HepG2 (cell line): Measurements from ENCODE around the gene PKP4. TPM values are rescaled to one million over a fixed set of nuclear protein-coding genes. Genes with fewer than 3 reads are reported as not detected.

Source experiments
- ATAC-seq: fragments of 200-7000 bp; cut with Tn5 transposase; 3 replicates; pipeline ENCODE4 v1.9.1; 2020; ENCODE audit warnings: mild to moderate bottlenecking, moderate library complexity
- BruUV-seq: library from RNA; stranded (reverse); fragments of 400-500 nt; replicated peaks from 2 replicates; lab custom pipeline; 2021; lab: Mats Ljungman, UMichigan
- CTCF ChIA-PET: fragments of 300-600 bp; formaldehyde crosslinking; extraction: SDS; loops from one replicate; lab custom pipeline; 2021; ENCODE audit warnings: low total read pairs, inconsistent platforms, low intra/inter-chr PET ratio; lab: Yijun Ruan, JAX
- POLR2A ChIA-PET: fragments of 350-600 bp; sonication (Branson Sonifier 250); formaldehyde crosslinking; loops from one replicate; lab custom pipeline; 2020; ENCODE audit warnings: antibody characterized with exemption, inconsistent platforms; lab: Yijun Ruan, JAX
- DNase-seq: peaks from one replicate; pipeline ENCODE4 v3.0.0-alpha.2; 2015; ENCODE audit warnings: low spot score
- FAIRE-seq: peaks from 3 replicates; lab custom pipeline; 2011; peaks lifted over from hg19 to GRCh38; lab: Jason Lieb, UNC
- H2AFZ ChIP-seq: one replicate; pipeline ENCODE4 v1.6.1; 2011; ENCODE audit warnings: low read length, inconsistent platforms
- H3K27ac ChIP-seq: fragments of 300-600 bp; 3 replicates; pipeline ENCODE4 v1.8.0; 2011; ENCODE audit warnings: mixed run types, mild to moderate bottlenecking, mixed read lengths, low read length, inconsistent platforms; ENCODE audit not compliant: insufficient read depth; ENCODE audit errors: extremely low read length
- H3K27me3 ChIP-seq, 2 experiments: fragments of 200-600 bp in 1 of 2; 2 replicates in 1 of 2; 3 replicates in 1 of 2; pipeline versions ENCODE4 v1.6.0 to v1.8.0; 2011; ENCODE audit warnings: low read length in 2 of 2, mild to moderate bottlenecking in 2 of 2, moderate library complexity in 2 of 2, inconsistent platforms in 1 of 2; ENCODE audit not compliant: insufficient read depth in 2 of 2, control insufficient read depth in 1 of 2
- H3K36me3 ChIP-seq, 2 experiments: fragments of 200-600 bp in 1 of 2; replicated peaks in 1 of 2; 2 replicates in 1 of 2; 3 replicates in 1 of 2; pipeline versions ENCODE4 v1.5.1 to v1.8.0; 2011; ENCODE audit warnings: low read length in 2 of 2, inconsistent platforms in 1 of 2; ENCODE audit not compliant: insufficient read depth in 2 of 2, control insufficient read depth in 1 of 2
- H3K4me1 ChIP-seq: 2 replicates; pipeline ENCODE4 v1.5.1; 2012; ENCODE audit warnings: low read length, inconsistent platforms; ENCODE audit not compliant: insufficient read depth
- H3K4me2 ChIP-seq: 2 replicates; pipeline ENCODE4 v1.6.0; 2011; ENCODE audit warnings: low read depth, low read length, inconsistent platforms
- H3K4me3 ChIP-seq, 3 experiments: fragments of 200-600 bp in 1 of 3; sonication (generic), shearing (Covaris generic) in 1 of 3; replicated peaks in 1 of 3; 2 replicates each; pipeline ENCODE4 v1.5.1; 2011 to 2016; ENCODE audit warnings: low read length in 3 of 3, inconsistent platforms in 2 of 3, low read depth in 2 of 3, mild to moderate bottlenecking in 2 of 3, control low read depth in 1 of 3, mixed read lengths in 1 of 3; ENCODE audit not compliant: insufficient read depth in 1 of 3
- H3K79me2 ChIP-seq: one replicate; pipeline ENCODE4 v1.6.1; 2011; ENCODE audit warnings: low read length, inconsistent platforms; ENCODE audit not compliant: insufficient read depth
- H3K9ac ChIP-seq: 2 replicates; pipeline ENCODE4 v1.6.0; 2011; ENCODE audit warnings: mild to moderate bottlenecking, low read depth, low read length, inconsistent platforms; ENCODE audit not compliant: insufficient read depth
- H3K9me3 ChIP-seq: 2 replicates; pipeline ENCODE4 v1.5.1; 2012; ENCODE audit warnings: mild to moderate bottlenecking, low read length
- H4K20me1 ChIP-seq: 2 replicates; pipeline ENCODE4 v1.6.0; 2011; ENCODE audit warnings: inconsistent platforms, mild to moderate bottlenecking, low read length, moderate library complexity; ENCODE audit not compliant: insufficient read depth
- ATF6 ChIP-seq: sonication (generic); formaldehyde crosslinking; conservative IDR thresholded peaks from 2 replicates; pipeline ENCODE4 v1.4.0; 2020; ENCODE audit warnings: missing genetic modification reagents
- ETV6 ChIP-seq: sonication (generic); formaldehyde crosslinking; conservative IDR thresholded peaks from 2 replicates; pipeline ENCODE4 v1.4.0; 2020; ENCODE audit warnings: missing genetic modification reagents
- HDAC6 ChIP-seq: fragments of 200-600 bp; sonication (generic); IDR thresholded peaks from 2 replicates; pipeline ENCODE4 v1.7.0; 2017; ENCODE audit warnings: mild to moderate bottlenecking, antibody characterized with exemption, low read length, low read depth
- MTA3 ChIP-seq: sonication (generic); formaldehyde crosslinking; IDR thresholded peaks from 2 replicates; pipeline ENCODE4 v1.4.0; 2020; ENCODE audit warnings: missing genetic modification reagents
- MXD4 ChIP-seq: IDR thresholded peaks from 2 replicates; pipeline ENCODE4 v1.6.1; 2016; ENCODE audit warnings: mild to moderate bottlenecking, missing biosample characterization, missing genetic modification reagents
- PBX3 ChIP-seq: sonication (generic); formaldehyde crosslinking; IDR thresholded peaks from 2 replicates; pipeline ENCODE4 v1.8.1; 2023; ENCODE audit warnings: missing genetic modification reagents, inconsistent platforms, borderline replicate concordance
- SAFB2 ChIP-seq: sonication (generic); formaldehyde crosslinking; IDR thresholded peaks from 2 replicates; pipeline ENCODE4 v1.5.1; 2020; ENCODE audit warnings: missing genetic modification reagents, low read depth, mild to moderate bottlenecking, borderline replicate concordance
- ZNF256 ChIP-seq: sonication (generic); formaldehyde crosslinking; conservative IDR thresholded peaks from 2 replicates; pipeline ENCODE4 v1.4.0; 2020; ENCODE audit warnings: missing genetic modification reagents
- ZNF703 ChIP-seq: sonication (generic); formaldehyde crosslinking; IDR thresholded peaks from 2 replicates; pipeline ENCODE4 v1.5.1; 2020; ENCODE audit warnings: missing genetic modification reagents, mild to moderate bottlenecking, moderate library complexity, borderline replicate concordance
- ZNF768 ChIP-seq: sonication (generic); formaldehyde crosslinking; IDR thresholded peaks from 2 replicates; pipeline ENCODE4 v1.4.0; 2020; ENCODE audit warnings: missing genetic modification reagents
- WGBS: methylation state at CpG from one replicate; pipeline ENCODE4 v1.1.6; 2017; ENCODE audit warnings: low lambda C conversion rate; 5-methylcytosine and 5-hydroxymethylcytosine counted together
- in situ Hi-C: cut with HindIII; loops from 2 replicates; pipeline ENCODE4 v1.10.0; 2017; ENCODE audit warnings: low pct_unique_long_range_greater_than_20kb; ENCODE audit not compliant: extremely low pct_ligation_motif_present
- intact Hi-C: fragments of 100-400 bp; cut with micrococcal nuclease; formaldehyde crosslinking; loops from one replicate; pipeline ENCODE4 v1.10.0; 2022; ENCODE audit not compliant: unreplicated experiment
- polyA plus RNA-seq, 8 experiments: library from polyadenylated mRNA; depleted of rRNA in 3 of 8; stranded (reverse) in 7 of 8; unstranded in 1 of 8; fragments of >200 nt; fragmentation: Illumina TruSeq in 4 of 8; extraction: Trizol in 4 of 8; gene quantifications; 2 replicates each; pipeline versions ENCODE4 v1.2.1 to v1.2.3, GENCODE V29; 2011 to 2016; ENCODE audit warnings: low read depth in 4 of 8, missing spikeins in 1 of 8, mixed read lengths in 1 of 8; ENCODE audit not compliant: insufficient read depth in 1 of 8
- total RNA-seq, 5 experiments: library from RNA; depleted of rRNA; stranded (reverse); fragments of >200 nt; fragmentation: Illumina TruSeq; extraction: Trizol; gene quantifications; 2 replicates each; pipeline ENCODE4 v1.2.3, GENCODE V29; 2016; ENCODE audit warnings: low read depth in 1 of 5
- TF ChIP-seq, protein P1 (sequence below): sonication (generic); formaldehyde crosslinking; IDR thresholded peaks from 2 replicates; pipeline ENCODE4 v1.9.0; 2021; ENCODE audit warnings: missing genetic modification reagents, mild to moderate bottlenecking, borderline replicate concordance

PKP4 gene
- total and polyA plus RNA-seq, 2 of the 13 experiments (the other 11 are each of a cell fraction or from before 2014, with no cell fraction given) = 80.9 to 90.5 TPM

DNA sequence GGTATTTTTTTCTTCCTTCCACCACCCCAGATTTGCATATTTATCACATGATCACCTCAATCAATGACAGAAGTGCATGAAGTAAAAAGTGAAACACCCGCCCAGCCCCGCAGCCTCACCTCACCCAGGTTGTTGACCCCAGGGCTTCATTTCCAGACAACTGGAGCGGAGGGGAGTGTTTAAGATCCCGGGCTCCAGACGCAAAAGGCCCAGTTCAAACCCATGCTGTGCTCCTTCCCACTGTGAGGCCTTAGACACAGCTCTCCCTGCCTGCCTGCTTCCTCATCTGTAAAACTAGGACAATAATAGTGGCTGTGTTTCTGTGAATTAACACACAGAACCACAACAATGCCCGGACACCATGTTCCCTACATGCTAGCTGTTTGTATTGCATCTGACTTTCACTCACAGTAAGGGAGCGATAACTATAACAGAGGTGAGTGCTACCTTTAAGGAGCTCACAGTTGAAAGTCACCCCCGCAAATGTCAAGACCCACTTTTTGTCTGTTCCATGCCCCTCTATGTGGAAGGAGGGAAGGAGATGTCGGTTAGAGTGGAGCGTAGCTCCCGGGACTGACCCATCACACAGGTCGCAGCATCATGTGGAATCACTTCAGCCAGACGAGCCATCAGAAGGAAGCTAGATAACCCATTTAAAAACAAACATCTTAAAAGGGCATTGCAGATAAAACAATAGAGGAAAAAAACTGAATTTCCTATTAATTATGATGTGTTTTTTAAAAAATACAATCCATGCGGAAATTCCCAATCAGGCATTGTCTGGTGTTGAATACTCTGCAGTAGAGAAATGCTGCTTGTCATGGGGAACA lies 260.8 kb downstream of the PKP4 start:
- Histone ChIP-seq H2AFZ (no peak overlapping the region), H4K20me1 (no peaks in the 10 kb centered on the region), H3K36me3 (no peaks in the 10 kb centered on the region), H3K27me3 (peaks cover 0 to 18% of the 10 kb centered on the region in 2 experiments; a peak in 1 of 5 replicates), H3K4me2 (no peak overlapping the region), H3K79me2 (no peaks in the 10 kb centered on the region), H3K4me3 (no peak overlapping the region), H3K9me3 (peaks cover 12% of the 10 kb centered on the region), H3K27ac (no peak overlapping the region), H3K9ac (no peak overlapping the region), H3K4me1 (peaks cover 11% of the 10 kb centered on the region)
- DNase-seq (no peak), ATAC-seq (no peak), FAIRE-seq (no peak)
- in situ Hi-C loops = no loop called here
- POLR2A ChIA-PET = no interaction called here
- intact Hi-C loops = no loop called here
- CTCF ChIA-PET = no interaction called here
- 66% methylated on average over 14 of the region's 14 CpGs for WGBS
- BruUV-seq = no TSS peak
- TF ChIP-seq MTA3 = no peak

- no peak overlapping the region for H3K27ac ChIP-seq
- H3K36me3 ChIP-seq = no peaks in the 10 kb centered on the region
- ChIA-PET POLR2A (no interaction called here), CTCF (no interaction called here)
- H4K20me1 ChIP-seq = no peaks in the 10 kb centered on the region
- peaks cover 0 to 18% of the 10 kb centered on the region in 2 experiments; a peak in 1 of 5 replicates for H3K27me3 ChIP-seq
- H3K4me2 ChIP-seq = no peak overlapping the region
- H2AFZ ChIP-seq = no peak overlapping the region
- intact Hi-C loops (no loop called here), in situ Hi-C loops (no loop called here)
- ATAC-seq (no peak), FAIRE-seq (no peak), DNase-seq (no peak)
- TF ChIP-seq PBX3 (CRISPR knock-in tag) (no peak), ATF6 (no peak), HDAC6 (no peak), ZNF703 (no peak), SAFB2 (CRISPR knock-in tag) (no peak), ZNF256 (no peak), ETV6 (CRISPR knock-in tag) (no peak), MXD4 (CRISPR knock-in tag) (no peak), ZNF768 (CRISPR knock-in tag) (no peak)
- TF ChIP-seq, protein P1, sequence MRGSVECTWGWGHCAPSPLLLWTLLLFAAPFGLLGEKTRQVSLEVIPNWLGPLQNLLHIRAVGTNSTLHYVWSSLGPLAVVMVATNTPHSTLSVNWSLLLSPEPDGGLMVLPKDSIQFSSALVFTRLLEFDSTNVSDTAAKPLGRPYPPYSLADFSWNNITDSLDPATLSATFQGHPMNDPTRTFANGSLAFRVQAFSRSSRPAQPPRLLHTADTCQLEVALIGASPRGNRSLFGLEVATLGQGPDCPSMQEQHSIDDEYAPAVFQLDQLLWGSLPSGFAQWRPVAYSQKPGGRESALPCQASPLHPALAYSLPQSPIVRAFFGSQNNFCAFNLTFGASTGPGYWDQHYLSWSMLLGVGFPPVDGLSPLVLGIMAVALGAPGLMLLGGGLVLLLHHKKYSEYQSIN = no peak
- H3K4me3 ChIP-seq = no peak overlapping the region
- H3K9ac ChIP-seq = no peak overlapping the region
- no peaks in the 10 kb centered on the region for H3K79me2 ChIP-seq
- peaks cover 8% of the 10 kb centered on the region for H3K9me3 ChIP-seq
- no TSS peak for BruUV-seq
- peaks cover 17% of the 10 kb centered on the region for H3K4me1 ChIP-seq
Measured at GRCh38 chr2:158718196-158718585, 261.4 kb downstream of the PKP4 start.
